Fibroblast of pulmonary artery (primary cell): ENCODE results near the gene AICDA.
A peak's percentile ranks its signal among the peaks of the same experiment; 100 is the strongest.

Experiments
- DNase-seq: peaks from one replicate; pipeline ENCODE4 v3.0.0-alpha.2; 2010; ENCODE audit warnings: low read depth
- H3K4me3 ChIP-seq: replicated peaks from 2 replicates; pipeline ENCODE4 v1.5.1; 2011; ENCODE audit warnings: low read depth, mild to moderate bottlenecking, control low read depth, low read length, moderate library complexity
- TF ChIP-seq, protein P1 (sequence below): IDR thresholded peaks from 2 replicates; pipeline ENCODE4 v1.5.1; 2011; ENCODE audit warnings: mild to moderate bottlenecking, control low read depth, low read length, inconsistent platforms; ENCODE audit errors: missing control alignments

The AICDA gene

GRCh38 chr12:8556531-8557097, 56.0 kb downstream of the AICDA start:
- DNase-seq: no peak
- TF ChIP-seq, protein P1, sequence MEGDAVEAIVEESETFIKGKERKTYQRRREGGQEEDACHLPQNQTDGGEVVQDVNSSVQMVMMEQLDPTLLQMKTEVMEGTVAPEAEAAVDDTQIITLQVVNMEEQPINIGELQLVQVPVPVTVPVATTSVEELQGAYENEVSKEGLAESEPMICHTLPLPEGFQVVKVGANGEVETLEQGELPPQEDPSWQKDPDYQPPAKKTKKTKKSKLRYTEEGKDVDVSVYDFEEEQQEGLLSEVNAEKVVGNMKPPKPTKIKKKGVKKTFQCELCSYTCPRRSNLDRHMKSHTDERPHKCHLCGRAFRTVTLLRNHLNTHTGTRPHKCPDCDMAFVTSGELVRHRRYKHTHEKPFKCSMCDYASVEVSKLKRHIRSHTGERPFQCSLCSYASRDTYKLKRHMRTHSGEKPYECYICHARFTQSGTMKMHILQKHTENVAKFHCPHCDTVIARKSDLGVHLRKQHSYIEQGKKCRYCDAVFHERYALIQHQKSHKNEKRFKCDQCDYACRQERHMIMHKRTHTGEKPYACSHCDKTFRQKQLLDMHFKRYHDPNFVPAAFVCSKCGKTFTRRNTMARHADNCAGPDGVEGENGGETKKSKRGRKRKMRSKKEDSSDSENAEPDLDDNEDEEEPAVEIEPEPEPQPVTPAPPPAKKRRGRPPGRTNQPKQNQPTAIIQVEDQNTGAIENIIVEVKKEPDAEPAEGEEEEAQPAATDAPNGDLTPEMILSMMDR: no peak
- H3K4me3 ChIP-seq: no peak overlapping the region

- no peak overlapping the region for H3K4me3 ChIP-seq
- TF ChIP-seq, protein P1: no peak
- peak; percentile 52 for DNase-seq
Observed at GRCh38 chr12:8554451-8555195, 58.0 kb downstream of the AICDA start.

DNA sequence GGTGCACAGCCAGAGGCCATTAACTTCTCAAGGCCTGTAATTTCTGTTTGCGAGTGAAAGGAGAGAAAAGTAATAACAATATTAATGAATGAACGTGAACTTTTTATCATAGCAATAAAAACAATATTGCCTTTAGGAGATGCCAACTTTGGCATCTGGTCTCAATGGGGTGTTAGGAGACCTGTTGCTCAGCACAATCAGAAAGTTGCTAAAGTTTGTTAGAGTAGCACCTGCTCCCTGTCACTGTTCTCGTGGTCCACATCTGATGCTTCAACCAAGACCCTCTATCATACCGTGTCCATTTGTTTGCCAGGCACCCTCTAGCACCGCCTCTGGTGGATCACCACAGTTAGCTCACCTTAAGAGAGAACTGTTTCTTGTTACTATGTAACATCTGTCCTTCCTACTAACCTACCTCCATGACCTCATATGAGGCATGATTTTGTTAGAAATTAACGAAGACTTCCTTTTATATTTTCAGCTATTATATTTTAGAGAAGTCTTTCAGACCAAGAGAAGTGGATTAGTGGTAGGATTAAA, 59.5 kb downstream of the AICDA start:
- no peak for DNase-seq
- TF ChIP-seq, protein P1: no peak
- H3K4me3 ChIP-seq: no peak overlapping the region
